Aorta (tissue), 5 donors: ENCODE results near the gene OR2L5. TPM values are rescaled to one million over a fixed set of nuclear protein-coding genes. Genes with fewer than 3 reads are reported as not detected.

Experiments used
- ATAC-seq: fragments of 200-7000 bp; cut with Tn5 transposase; one replicate; pipeline ENCODE4 v1.9.1; 2022; ENCODE audit warnings: moderate library complexity; ENCODE audit not compliant: low FRiP score
- DNase-seq, 2 donors: peaks; one replicate each; pipeline ENCODE4 v3.0.0-alpha.2; 2020
- H3K27ac ChIP-seq, 2 donors: one replicate each; pipeline ENCODE4 v1.5.1; 2013; ENCODE audit warnings: low read length in 2 of 2, mild to moderate bottlenecking in 2 of 2, moderate library complexity in 2 of 2, control low read depth in 1 of 2, inconsistent platforms in 1 of 2, low read depth in 1 of 2
- H3K27me3 ChIP-seq, 2 donors: one replicate each; pipeline ENCODE4 v1.6.1; 2013; ENCODE audit warnings: control low read depth in 1 of 2, low read length in 1 of 2, mild to moderate bottlenecking in 1 of 2, moderate library complexity in 1 of 2; ENCODE audit not compliant: insufficient read depth in 2 of 2, control insufficient read depth in 1 of 2
- H3K36me3 ChIP-seq, 2 donors: one replicate each; pipeline ENCODE4 v1.6.1; 2013; ENCODE audit warnings: control low read depth in 1 of 2, low read length in 1 of 2, mild to moderate bottlenecking in 1 of 2; ENCODE audit not compliant: insufficient read depth in 2 of 2, control insufficient read depth in 1 of 2
- H3K4me1 ChIP-seq, 2 donors: one replicate each; pipeline ENCODE4 v1.6.1; 2013; ENCODE audit warnings: low read length in 2 of 2, control low read depth in 1 of 2, mild to moderate bottlenecking in 1 of 2, moderate library complexity in 1 of 2; ENCODE audit not compliant: insufficient read depth in 2 of 2, control insufficient read depth in 1 of 2
- H3K4me3 ChIP-seq, 2 donors: one replicate each; pipeline ENCODE4 v1.5.1; 2013; ENCODE audit warnings: low read length in 2 of 2, control low read depth in 1 of 2, mild to moderate bottlenecking in 1 of 2
- H3K9me3 ChIP-seq: one replicate; pipeline ENCODE4 v1.6.1; 2013; ENCODE audit warnings: mild to moderate bottlenecking, low read length; ENCODE audit not compliant: control insufficient read depth
- WGBS, 2 donors: extraction: QIAGEN DNeasy Blood & Tissue Kit; methylation state at CpG; one replicate each; pipeline ENCODE4 v1.1.7; 2013; 5-methylcytosine and 5-hydroxymethylcytosine counted together
- intact Hi-C, 2 donors: fragments of 100-400 bp; cut with DNase I; formaldehyde crosslinking; loops; one replicate each; pipeline versions ENCODE4 v1.14.2 to v1.15.0; 2022
- long read RNA-seq, 2 donors: library from polyadenylated mRNA; unstranded; transcript quantifications; one replicate each; pipeline ENCODE4 v2.0.0, GENCODE V29; 2020 to 2021
- polyA plus RNA-seq, 2 donors: library from polyadenylated mRNA; stranded (reverse); fragments of 200-250 nt; gene quantifications; one replicate each; pipeline ENCODE4 v1.2.3, GENCODE V29; 2013
- total RNA-seq, 2 donors: library from RNA; stranded (reverse); fragmentation: NEBNext Ultra II Directional; extraction: Animal tissue kit (Norgen Biotek cat#: 25700); gene quantifications; one replicate each; pipeline ENCODE4 v1.2.1, GENCODE V29; 2021
- donor health status: healthy with polysubstance abuse.
- donor health status: Bipolar disorder and iron deficiency.
- donor health status: DM: no; HTN: no; CAD: no.
- donor health status: DM: no; HTN: no; CAD: no.
- donor health status: DM: yes; HTN: yes; CAD: no.

OR2L5 gene
- total RNA-seq (under 1 TPM in 1 of 2 donors, not detected in 1; 0.24 TPM), polyA plus RNA-seq (not detected)
- long read RNA-seq, donor 1: 0 reads
- long read RNA-seq, donor 2: 0 reads

DNA sequence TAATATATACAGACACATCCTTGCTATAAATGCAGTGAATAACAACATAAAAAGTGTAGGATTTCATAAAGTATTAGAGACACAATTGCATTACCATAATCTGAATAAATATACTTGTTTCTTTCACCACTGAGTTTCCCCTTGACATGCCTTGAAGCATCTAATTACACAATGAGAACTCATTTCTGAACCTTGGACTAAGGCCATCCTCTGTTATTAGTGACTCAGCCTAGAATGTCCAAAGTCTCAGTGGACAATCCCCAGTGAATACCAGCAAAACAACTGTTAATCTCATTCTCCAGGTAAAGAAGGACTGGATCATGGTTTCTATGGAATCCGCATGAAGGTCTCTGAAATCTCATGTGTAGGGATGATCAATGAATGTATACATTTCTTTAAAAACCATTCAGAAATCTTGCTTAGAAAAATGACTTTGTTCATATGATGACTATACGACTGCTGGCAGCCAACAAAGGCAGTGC, at the start of gene OR2L5:
OR2L5 (plus strand) TSS at position 432 of the 482 bp plus-strand sequence. CDS start 8,288 bp downstream, outside the sequence.
- Histone ChIP-seq H3K36me3 (no peaks in the 10 kb centered on the region), H3K27ac (no peak within 1 kb of the TSS), H3K4me1 (no peaks in the 10 kb centered on the region), H3K9me3 (no peaks in the 10 kb centered on the region), H3K4me3 (no peak within 1 kb of the TSS), H3K27me3 (no peaks in the 10 kb centered on the region)
- DNase-seq (no peak), ATAC-seq (no peak)
- WGBS, 2 donors: 83 to 85% methylated on average over 2 of the region's 2 CpGs
- intact Hi-C loops: no loop called here

- intact Hi-C loops: no loop called here
- 84 to 89% methylated on average over 2 of the region's 2 CpGs for WGBS, 2 donors
- Histone ChIP-seq H3K27me3 (no peaks in the 10 kb centered on the region), H3K27ac (no peak within 1 kb of the TSS), H3K9me3 (peaks cover 2% of the 10 kb centered on the region), H3K4me3 (no peak within 1 kb of the TSS), H3K36me3 (no peaks in the 10 kb centered on the region), H3K4me1 (no peaks in the 10 kb centered on the region)
- ATAC-seq (no peak), DNase-seq (no peak)
Observed at GRCh38 chr1:247964933-247965332, 48.5 kb upstream of the OR2L5 start, which contains the start of gene OR2AK2. OR2AK2 (plus strand) TSS chr1:247965233; CDS start chr1:247965377, 144 bp downstream.

GRCh38 chr1:247966532-247967204, 46.8 kb upstream of the OR2L5 start:
- no peak for DNase-seq
- Histone ChIP-seq H3K27ac (no peak overlapping the region), H3K9me3 (peaks cover 2% of the 10 kb centered on the region), H3K27me3 (no peaks in the 10 kb centered on the region), H3K4me3 (no peak overlapping the region), H3K36me3 (no peaks in the 10 kb centered on the region), H3K4me1 (no peaks in the 10 kb centered on the region)
- no peak for ATAC-seq
- intact Hi-C loops: no loop called here
- WGBS, 2 donors: 70 to 76% methylated on average over 5 of the region's 5 CpGs

DNA sequence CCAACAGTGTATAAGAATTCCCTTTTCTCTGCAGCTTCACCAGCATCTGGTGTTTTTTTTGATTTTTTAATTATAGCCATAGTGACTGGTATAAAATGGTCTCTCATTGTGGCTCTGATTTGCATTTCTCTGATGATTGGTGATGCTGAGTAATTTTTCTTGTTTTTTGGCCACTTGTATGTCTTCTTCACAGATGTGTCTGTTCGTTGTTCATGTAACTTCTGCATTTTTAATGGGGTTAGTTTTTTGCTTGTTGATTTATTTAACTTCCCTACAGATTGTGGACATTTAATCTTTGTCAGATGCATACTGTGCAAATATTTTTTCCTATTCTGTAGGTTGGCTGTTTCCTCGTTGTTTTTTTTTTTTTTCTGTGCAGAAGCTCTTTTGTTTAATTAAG, 20.5 kb upstream of the OR2L5 start:
- H3K27ac ChIP-seq: no peak overlapping the region
- H3K27me3 ChIP-seq: no peaks in the 10 kb centered on the region
- ATAC-seq: no peak
- H3K36me3 ChIP-seq: no peaks in the 10 kb centered on the region
- intact Hi-C loops: no loop called here
- no peaks in the 10 kb centered on the region for H3K4me1 ChIP-seq
- 52 to 70% methylated on average over 2 of the region's 2 CpGs for WGBS, 2 donors
- no peak for DNase-seq
- peaks cover 1% of the 10 kb centered on the region for H3K9me3 ChIP-seq
- no peak overlapping the region for H3K4me3 ChIP-seq

DNA sequence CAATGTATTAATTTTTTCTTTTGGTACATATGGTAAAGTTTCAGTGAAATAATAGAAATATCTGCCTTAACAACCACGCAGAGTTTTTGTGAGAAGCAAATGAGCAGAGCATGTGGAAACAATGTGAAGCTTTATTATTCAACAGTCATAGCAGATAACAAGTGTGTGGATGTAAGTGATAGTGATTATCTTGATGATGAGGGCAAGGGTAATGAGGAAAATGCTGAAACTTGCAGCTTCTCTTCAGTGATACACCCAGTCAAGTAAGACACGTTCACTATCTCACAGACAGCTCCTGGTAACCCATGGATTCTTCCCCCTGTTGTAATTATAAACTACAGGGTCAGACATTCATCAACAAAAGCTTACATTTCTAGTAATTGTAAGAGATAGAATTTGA, 14.6 kb upstream of the OR2L5 start:
- 35 to 52% methylated on average over 2 of the region's 2 CpGs for WGBS, 2 donors
- H3K4me1 ChIP-seq: no peaks in the 10 kb centered on the region
- H3K4me3 ChIP-seq: no peak overlapping the region
- no peaks in the 10 kb centered on the region for H3K9me3 ChIP-seq
- no peaks in the 10 kb centered on the region for H3K27me3 ChIP-seq
- no peaks in the 10 kb centered on the region for H3K36me3 ChIP-seq
- H3K27ac ChIP-seq: no peak overlapping the region
- intact Hi-C loops: no loop called here
- no peak for ATAC-seq
- no peak for DNase-seq

DNA sequence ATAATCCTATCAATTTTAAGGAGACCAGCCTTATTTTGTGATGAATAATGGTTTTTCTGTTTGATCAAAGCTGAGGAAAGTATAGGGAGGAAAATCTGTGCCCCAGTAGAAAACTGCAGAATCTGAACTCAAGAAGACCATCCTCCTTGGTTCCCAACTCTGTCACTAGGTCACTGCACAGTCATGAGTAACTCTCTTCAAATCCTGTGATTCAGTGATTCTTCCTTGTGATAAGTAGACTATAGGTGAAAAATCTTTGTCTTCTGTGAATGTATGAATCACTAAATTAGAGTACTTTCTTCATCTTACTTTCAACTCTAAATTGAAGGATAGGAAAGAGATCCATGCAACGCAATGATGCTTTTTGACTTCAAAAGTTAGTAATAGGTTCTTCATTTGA, 13.3 kb upstream of the OR2L5 start:
- no peaks in the 10 kb centered on the region for H3K9me3 ChIP-seq
- no peak for ATAC-seq
- intact Hi-C loops: no loop called here
- WGBS, 2 donors: 81 to 82% methylated on average over 1 of the region's 1 CpG
- H3K36me3 ChIP-seq: no peaks in the 10 kb centered on the region
- no peak overlapping the region for H3K27ac ChIP-seq
- no peak for DNase-seq
- no peaks in the 10 kb centered on the region for H3K4me1 ChIP-seq
- no peak overlapping the region for H3K4me3 ChIP-seq
- no peaks in the 10 kb centered on the region for H3K27me3 ChIP-seq

- WGBS, 2 donors: 37 to 49% methylated on average over 1 of the region's 1 CpG
- DNase-seq (no peak), ATAC-seq (no peak)
- Histone ChIP-seq H3K4me3 (no peak overlapping the region), H3K36me3 (no peaks in the 10 kb centered on the region), H3K9me3 (no peaks in the 10 kb centered on the region), H3K27ac (no peak overlapping the region), H3K27me3 (no peaks in the 10 kb centered on the region), H3K4me1 (no peaks in the 10 kb centered on the region)
- intact Hi-C loops: no loop called here
Observed at GRCh38 chr1:248007778-248008177, 5.7 kb upstream of the OR2L5 start.

DNA sequence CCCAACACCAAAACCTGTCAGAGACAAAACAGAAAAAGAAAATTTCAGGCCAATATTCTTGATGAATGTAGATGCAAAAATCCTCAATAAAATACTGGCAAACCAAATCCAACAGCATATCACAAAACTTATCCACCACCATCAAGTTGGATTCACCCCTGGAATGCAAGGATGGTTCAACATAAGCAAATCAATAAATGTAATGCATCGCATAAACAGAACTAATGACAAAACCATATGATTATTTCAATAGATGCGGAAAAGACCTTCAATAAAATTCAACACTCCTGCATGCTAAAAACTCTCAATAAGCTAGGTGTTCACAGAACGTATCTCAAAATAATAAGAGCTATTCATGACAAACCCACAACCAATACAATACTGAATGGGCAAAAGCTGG, 3.8 kb upstream of the OR2L5 start:
- ATAC-seq (no peak), DNase-seq (no peak)
- Histone ChIP-seq H3K4me1 (no peaks in the 10 kb centered on the region), H3K27me3 (no peaks in the 10 kb centered on the region), H3K9me3 (no peaks in the 10 kb centered on the region), H3K4me3 (no peak overlapping the region), H3K27ac (no peak overlapping the region), H3K36me3 (no peaks in the 10 kb centered on the region)
- intact Hi-C loops: no loop called here
- 79 to 88% methylated on average over 3 of the region's 3 CpGs for WGBS, 2 donors

DNA sequence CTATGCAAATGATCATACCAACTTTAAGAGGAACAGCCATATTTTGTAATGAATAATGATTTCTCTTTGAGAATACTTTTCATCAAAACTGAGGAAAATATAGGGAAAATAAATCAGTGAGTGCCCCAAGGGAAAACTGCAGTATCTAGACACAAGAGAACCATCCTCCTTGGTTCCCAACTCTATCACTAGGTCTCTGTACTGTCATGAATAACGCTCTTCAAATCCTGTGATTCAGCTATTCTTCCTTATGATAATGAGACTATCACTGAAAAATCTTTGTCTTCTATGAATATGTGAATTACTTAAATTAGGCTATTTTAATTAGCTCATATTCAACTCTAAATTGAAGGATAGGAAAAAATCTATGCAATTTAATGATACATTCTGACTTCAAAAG, 2.3 kb downstream of the OR2L5 start:
- ATAC-seq: no peak
- DNase-seq: no peak
- Histone ChIP-seq H3K27ac (no peak overlapping the region), H3K36me3 (no peaks in the 10 kb centered on the region), H3K4me3 (no peak overlapping the region), H3K27me3 (no peaks in the 10 kb centered on the region), H3K9me3 (no peaks in the 10 kb centered on the region), H3K4me1 (no peaks in the 10 kb centered on the region)
- 67 to 74% methylated on average over 1 of the region's 1 CpG for WGBS, 2 donors
- intact Hi-C loops: no loop called here
